HG03097 (cell line): ENCODE results near the gene CDK9.
"Not testable (repeated sequence)": the region's sequence is repeated elsewhere in the genome, so short reads cannot be mapped to it uniquely, and the experiment has no call there.

Experiments used
- ATAC-seq: cut with Tn5 transposase; IDR thresholded peaks from one replicate; pipeline ENCODE4 v1.9.1; 2021; ENCODE audit not compliant: unreplicated experiment, low FRiP score

Gene CDK9

DNA sequence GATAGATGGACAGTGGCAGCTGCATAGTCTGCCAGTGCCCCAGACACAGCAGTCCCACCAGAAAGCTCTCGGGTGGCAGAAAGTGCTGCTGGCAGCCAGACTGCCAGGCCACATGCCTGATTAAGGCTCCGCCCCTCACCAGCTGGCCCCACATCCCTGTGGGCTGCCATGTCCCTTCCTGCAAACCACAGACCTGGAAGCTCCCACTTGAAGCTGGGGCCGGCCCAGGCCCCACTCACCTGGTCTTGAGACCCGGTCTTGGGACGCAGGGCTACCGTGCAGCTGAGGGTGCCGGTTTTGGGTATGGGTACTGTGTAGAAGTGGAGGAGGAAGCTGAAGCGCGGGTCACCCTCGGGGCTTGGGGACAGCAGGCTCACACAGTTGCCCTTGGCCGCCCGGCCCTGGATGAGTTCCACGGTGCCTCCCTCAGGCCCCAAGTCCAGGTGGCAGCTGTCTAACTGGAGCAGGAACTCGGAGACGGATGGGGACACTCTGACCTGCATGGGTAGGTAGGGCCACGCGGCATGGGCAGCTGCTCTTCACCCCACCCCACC is 32.1 kb downstream of the CDK9 start:
- ATAC-seq, result no peak

DNA sequence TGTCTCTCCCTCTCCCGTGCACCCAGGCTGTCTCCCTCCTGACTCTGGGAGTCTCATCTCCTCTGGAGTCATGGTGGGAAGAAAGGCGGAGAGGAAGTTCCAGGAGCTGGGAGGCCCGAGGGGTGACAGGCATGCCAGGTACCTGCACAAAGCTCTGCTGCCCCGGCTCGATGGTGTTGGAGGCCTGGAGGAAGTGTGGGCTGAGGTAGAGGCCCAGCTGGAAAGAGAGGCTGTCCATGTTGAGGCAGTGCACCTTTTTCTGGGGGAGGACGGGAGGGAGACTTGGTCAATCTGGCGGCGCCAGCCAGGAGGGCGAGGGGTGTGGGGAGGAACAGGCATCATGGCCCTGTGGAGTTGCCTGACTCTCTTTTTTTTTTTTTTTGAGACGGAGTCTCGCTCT is 32.7 kb downstream of the CDK9 start:
- no peak for ATAC-seq

DNA sequence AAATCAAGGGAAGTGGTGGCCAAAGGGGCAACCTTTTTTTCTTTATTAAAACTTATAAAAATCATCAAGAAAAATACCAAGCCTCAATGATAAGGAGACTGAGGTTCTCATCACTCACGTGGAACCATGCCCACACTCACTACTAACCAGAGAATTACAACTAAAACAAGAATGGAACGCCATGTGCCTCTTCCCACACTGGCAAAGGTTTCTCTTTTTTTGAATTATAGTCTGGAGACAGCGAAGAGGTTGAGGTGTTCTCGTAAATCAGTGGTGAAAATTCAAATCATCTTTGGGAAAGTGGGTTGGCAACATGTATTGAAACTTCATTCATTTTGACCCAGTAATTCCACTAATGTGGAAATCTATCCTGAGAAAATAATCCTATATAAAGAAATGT is 36.3 kb downstream of the CDK9 start:
- no peak for ATAC-seq

- ATAC-seq, result no peak
Measured at GRCh38 chr9:127825319-127826051, 39.7 kb downstream of the CDK9 start.

GRCh38 chr9:127826253-127826913 is 40.5 kb downstream of the CDK9 start:
- no peak for ATAC-seq

GRCh38 chr9:127828262-127829031 is 42.6 kb downstream of the CDK9 start:
- ATAC-seq, result no peak

- no peak for ATAC-seq
Measured at GRCh38 chr9:127829205-127829906, 43.5 kb downstream of the CDK9 start.

- no peak for ATAC-seq
Measured at GRCh38 chr9:127832248-127832647, 46.4 kb downstream of the CDK9 start.

GRCh38 chr9:127833555-127833954 is 47.7 kb downstream of the CDK9 start:
- no peak for ATAC-seq

DNA sequence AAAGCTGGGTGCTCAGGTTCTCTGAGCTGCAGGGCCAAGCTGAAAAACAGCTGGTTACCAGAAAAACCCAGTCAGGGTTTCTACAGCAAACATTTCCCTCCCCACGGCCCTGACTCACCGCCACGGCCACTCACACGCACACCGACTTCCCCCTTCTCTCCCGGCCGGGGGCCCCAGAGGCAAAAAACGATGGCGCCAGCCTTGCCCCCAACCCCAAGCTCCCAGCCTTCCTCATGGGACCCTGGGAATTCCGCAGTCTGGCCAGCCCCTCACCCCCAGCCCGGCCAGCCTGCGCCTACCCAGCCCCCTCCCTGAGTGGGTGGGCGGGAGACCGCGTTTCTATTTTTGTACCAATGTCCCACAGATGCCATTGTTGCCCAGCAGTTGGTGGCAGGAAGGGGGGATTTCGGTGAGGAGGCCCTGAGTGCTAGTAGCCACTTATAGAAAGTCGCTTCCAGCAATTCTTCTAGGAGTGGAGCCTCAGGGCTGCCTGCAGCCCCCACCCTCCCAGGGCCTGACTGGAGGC is 50.2 kb downstream of the CDK9 start:
- no peak for ATAC-seq

GRCh38 chr9:127836561-127836960 is 50.7 kb downstream of the CDK9 start:
- ATAC-seq, result not testable (repeated sequence)

DNA sequence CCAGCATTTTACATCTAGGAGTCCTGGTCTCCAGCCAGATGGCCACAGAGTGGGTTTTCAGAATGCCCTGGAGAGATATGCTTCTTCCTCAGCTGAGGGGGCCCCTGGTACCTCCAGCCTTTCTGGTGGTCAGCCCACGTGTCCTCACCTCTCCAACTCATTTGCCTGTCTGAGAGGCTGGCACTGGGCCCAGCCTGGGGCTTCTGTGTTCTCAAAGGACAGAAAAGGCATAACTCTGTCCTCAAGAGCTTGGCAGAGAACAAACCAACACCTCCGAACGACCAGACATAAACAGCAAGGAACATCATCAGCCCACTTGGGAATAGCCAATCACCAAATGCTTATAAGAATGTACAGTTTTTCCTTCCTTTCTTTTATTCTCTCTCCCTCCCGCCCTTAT is 51.5 kb downstream of the CDK9 start:
- ATAC-seq, result no peak

GRCh38 chr9:127838375-127839078 is 52.7 kb downstream of the CDK9 start:
- no peak for ATAC-seq
